ENCODE data around the gene C1RL.

C1RL gene

DNA sequence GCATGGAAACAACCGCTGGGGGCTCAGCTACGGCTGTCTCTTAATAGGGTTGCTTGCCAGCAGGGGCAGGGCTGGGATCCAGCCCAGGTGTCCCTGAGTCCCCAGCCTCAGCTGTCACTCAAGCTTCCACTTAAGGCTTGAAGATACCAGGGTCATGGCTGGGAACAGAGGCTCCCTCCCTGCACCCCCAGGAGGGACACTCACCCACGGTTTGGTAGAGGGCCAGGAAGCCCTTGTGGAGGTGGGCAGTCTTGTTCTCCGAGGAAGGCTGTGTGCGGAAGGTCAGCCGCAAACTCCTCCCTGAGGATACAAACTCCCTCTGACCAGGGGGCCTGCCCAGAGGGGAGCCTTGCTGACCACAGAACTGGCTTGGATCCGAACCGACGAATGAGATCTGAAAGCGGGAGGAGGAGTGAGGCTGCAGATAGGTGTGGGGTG, 7.3 kb downstream of the C1RL start:
- no peak overlapping the region for H3K27ac ChIP-seq (ENCODE audit: low read length)

DNA sequence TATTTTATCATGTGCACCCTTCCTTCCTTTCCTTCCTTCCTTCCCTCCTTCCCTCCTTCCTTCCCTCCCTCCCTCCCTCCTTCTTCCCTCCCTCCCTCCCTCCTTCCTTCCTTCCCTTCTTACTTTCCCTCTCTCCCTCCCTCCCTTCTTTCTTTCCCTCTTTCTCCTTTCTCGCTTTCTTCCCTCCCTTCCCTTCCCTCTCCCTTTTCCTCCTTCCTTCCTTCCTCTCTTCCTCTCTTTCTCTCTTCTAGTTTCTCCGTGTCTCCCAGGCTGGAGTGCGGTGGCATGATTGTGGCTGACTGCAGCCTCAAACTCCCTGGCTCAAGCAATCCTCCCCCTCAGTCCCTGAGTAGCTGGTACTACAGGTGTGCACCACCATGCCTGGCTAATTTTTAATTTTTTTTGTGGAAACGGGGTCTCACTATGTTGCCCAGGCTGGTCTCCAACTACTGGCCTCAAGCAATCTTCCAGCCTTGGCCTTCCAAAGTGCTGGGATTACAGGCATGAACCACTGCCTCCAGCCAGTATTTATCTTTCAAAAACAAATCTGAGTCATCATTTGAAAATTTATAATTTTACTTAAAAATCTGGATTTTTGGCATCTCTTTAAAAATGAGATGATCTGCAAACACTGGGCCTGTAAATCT, 7.8 kb downstream of the C1RL start:
- Histone ChIP-seq H3K27ac (ENCODE audit: low read length) (no peak overlapping the region), H3K79me2 (ENCODE audit: insufficient read depth, low read length) (no peaks in the 10 kb centered on the region), H3K36me3 (ENCODE audit: insufficient read depth, low read length) (peaks cover 7% of the 10 kb centered on the region), H3K27me3 (ENCODE audit: insufficient read depth, low read length, poor library complexity) (no peaks in the 10 kb centered on the region), H3K4me2 (ENCODE audit: insufficient read depth, low read length) (no peak overlapping the region), H3K9ac (ENCODE audit: low read depth, low read length) (no peak overlapping the region), H3K4me3 (ENCODE audit: low read depth in 1 of 2, low read length in 2 of 2) (no peak overlapping the region), H4K20me1 (ENCODE audit: insufficient read depth, low read length) (no peaks in the 10 kb centered on the region), H3K9me3 (ENCODE audit: insufficient read depth, low read length, severe bottlenecking) (peaks cover 2% of the 10 kb centered on the region), H3K4me1 (ENCODE audit: insufficient read depth, low read length) (no peaks in the 10 kb centered on the region), H2AFZ (ENCODE audit: low read depth, low read length) (no peak overlapping the region)
- no peak for DNase-seq
- ATAC-seq (ENCODE audit: insufficient read depth, low read depth): no peak
- TF ChIP-seq, protein P1, sequence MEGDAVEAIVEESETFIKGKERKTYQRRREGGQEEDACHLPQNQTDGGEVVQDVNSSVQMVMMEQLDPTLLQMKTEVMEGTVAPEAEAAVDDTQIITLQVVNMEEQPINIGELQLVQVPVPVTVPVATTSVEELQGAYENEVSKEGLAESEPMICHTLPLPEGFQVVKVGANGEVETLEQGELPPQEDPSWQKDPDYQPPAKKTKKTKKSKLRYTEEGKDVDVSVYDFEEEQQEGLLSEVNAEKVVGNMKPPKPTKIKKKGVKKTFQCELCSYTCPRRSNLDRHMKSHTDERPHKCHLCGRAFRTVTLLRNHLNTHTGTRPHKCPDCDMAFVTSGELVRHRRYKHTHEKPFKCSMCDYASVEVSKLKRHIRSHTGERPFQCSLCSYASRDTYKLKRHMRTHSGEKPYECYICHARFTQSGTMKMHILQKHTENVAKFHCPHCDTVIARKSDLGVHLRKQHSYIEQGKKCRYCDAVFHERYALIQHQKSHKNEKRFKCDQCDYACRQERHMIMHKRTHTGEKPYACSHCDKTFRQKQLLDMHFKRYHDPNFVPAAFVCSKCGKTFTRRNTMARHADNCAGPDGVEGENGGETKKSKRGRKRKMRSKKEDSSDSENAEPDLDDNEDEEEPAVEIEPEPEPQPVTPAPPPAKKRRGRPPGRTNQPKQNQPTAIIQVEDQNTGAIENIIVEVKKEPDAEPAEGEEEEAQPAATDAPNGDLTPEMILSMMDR (IDR thresholded peaks at IDR 0.05; ENCODE audit: borderline replicate concordance, extremely low read depth, low read length, poor library complexity, severe bottlenecking): no peak
- no peak for TF ChIP-seq EZH2 (IDR thresholded peaks at IDR 0.05; ENCODE audit: borderline replicate concordance, low read depth, low read length, severe bottlenecking)

More for the DNA sequence above, 7.3 kb downstream of the C1RL start:
- no peaks in the 10 kb centered on the region for H3K27me3 ChIP-seq (ENCODE audit: insufficient read depth, low read length, poor library complexity)
- H3K9ac ChIP-seq (ENCODE audit: low read depth, low read length): no peak overlapping the region
- ATAC-seq (ENCODE audit: insufficient read depth, low read depth): no peak
- peaks cover 6% of the 10 kb centered on the region for H3K9me3 ChIP-seq (ENCODE audit: insufficient read depth, low read length, severe bottlenecking)
- H4K20me1 ChIP-seq (ENCODE audit: insufficient read depth, low read length): no peaks in the 10 kb centered on the region
- DNase-seq: no peak
- H3K4me1 ChIP-seq (ENCODE audit: insufficient read depth, low read length): no peaks in the 10 kb centered on the region
- H3K4me2 ChIP-seq (ENCODE audit: insufficient read depth, low read length): no peak overlapping the region
- H3K79me2 ChIP-seq (ENCODE audit: insufficient read depth, low read length): no peaks in the 10 kb centered on the region
- peaks cover 10% of the 10 kb centered on the region for H3K36me3 ChIP-seq (ENCODE audit: insufficient read depth, low read length)
- no peak overlapping the region for H3K4me3 ChIP-seq (ENCODE audit: low read depth in 1 of 2, low read length in 2 of 2)
- TF ChIP-seq EZH2 (IDR thresholded peaks at IDR 0.05; ENCODE audit: borderline replicate concordance, low read depth, low read length, severe bottlenecking): no peak
- TF ChIP-seq, protein P1 (IDR thresholded peaks at IDR 0.05; ENCODE audit: borderline replicate concordance, extremely low read depth, low read length, poor library complexity, severe bottlenecking): no peak
- H2AFZ ChIP-seq (ENCODE audit: low read depth, low read length): no peak overlapping the region

DNA sequence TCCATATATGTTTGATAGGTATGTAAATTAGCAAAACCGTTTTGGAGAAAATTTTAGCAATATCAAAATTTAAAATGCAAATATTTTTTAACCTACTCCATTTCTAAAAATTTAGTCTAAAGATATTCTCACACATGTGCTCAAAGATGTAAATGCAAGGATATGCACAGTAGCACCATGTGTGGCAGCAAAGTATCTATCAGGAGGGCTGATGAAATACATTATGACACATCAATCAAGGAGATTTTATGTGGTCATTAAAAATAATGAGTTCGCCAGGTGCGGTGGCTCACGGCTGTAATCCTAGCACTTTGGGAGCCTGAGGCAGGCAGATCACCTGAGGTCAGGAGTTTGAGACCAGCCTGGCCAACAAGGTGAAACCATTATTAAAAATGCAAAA, 8.8 kb downstream of the C1RL start:
- no peaks in the 10 kb centered on the region for H3K4me1 ChIP-seq (ENCODE audit: insufficient read depth, low read length)
- no peak overlapping the region for H3K27ac ChIP-seq (ENCODE audit: low read length)
- DNase-seq (no peak), ATAC-seq (ENCODE audit: insufficient read depth, low read depth) (no peak)
- H3K36me3 ChIP-seq (ENCODE audit: insufficient read depth, low read length): peaks cover 7% of the 10 kb centered on the region
- H3K79me2 ChIP-seq (ENCODE audit: insufficient read depth, low read length): no peaks in the 10 kb centered on the region
- no peaks in the 10 kb centered on the region for H4K20me1 ChIP-seq (ENCODE audit: insufficient read depth, low read length)
- no peaks in the 10 kb centered on the region for H3K27me3 ChIP-seq (ENCODE audit: insufficient read depth, low read length, poor library complexity)
- no peak overlapping the region for H2AFZ ChIP-seq (ENCODE audit: low read depth, low read length)
- no peaks in the 10 kb centered on the region for H3K9me3 ChIP-seq (ENCODE audit: insufficient read depth, low read length, severe bottlenecking)
- H3K4me2 ChIP-seq (ENCODE audit: insufficient read depth, low read length): no peak overlapping the region
- H3K4me3 ChIP-seq (ENCODE audit: low read depth in 1 of 2, low read length in 2 of 2): no peak overlapping the region
- no peak overlapping the region for H3K9ac ChIP-seq (ENCODE audit: low read depth, low read length)
- TF ChIP-seq, protein P1 (IDR thresholded peaks at IDR 0.05; ENCODE audit: borderline replicate concordance, extremely low read depth, low read length, poor library complexity, severe bottlenecking): no peak
- TF ChIP-seq EZH2 (IDR thresholded peaks at IDR 0.05; ENCODE audit: borderline replicate concordance, low read depth, low read length, severe bottlenecking): no peak

Measured in DND-41 (cell line).